ENCODE results near the gene LCN6. TPM values are rescaled to one million over a fixed set of nuclear protein-coding genes. Genes with fewer than 3 reads are reported as not detected.
A peak's percentile ranks its signal among the peaks of the same experiment; 100 is the strongest.

Gene LCN6
- total RNA-seq, 4 donors from 2014 or later, result 1.1 to 2.9 TPM; not detected in 2

- in situ Hi-C loops (cut with MboI; ENCODE audit: low pct_ligation_motif_present in 1 of 4, low pct_unique_long_range_greater_than_20kb in 1 of 4, low sequenced_read_pairs in 3 of 4), result no loop called here
- H3K36me3 ChIP-seq, result peaks cover 0 to 8% (median 2%) of the 10 kb centered on the region in 4 donors
- WGBS, 2 donors (ENCODE audit: low coverage in 1 of 2), result 93% methylated on average over 8 of the region's 8 CpGs; no CpG with 5 or more reads in 1 of the 2 donors
- no peak overlapping the region for H3K27ac ChIP-seq
- intact Hi-C loops (cut with DNase I; ENCODE audit: low total_unique reads), result loop anchor here (5.0 kb wide), 1 partner anchor 43 kb away; the partner anchor contains the start of gene AGPAT2
- TF ChIP-seq POLR2AphosphoS5 (IDR thresholded peaks at IDR 0.05) (no peak), POLR2A (IDR thresholded peaks at IDR 0.05) (no peak), CTCF (IDR thresholded peaks at IDR 0.05) (no peak), EP300 (IDR thresholded peaks at IDR 0.05; ENCODE audit: low read depth) (no peak)
- H3K27me3 ChIP-seq, result no peaks in the 10 kb centered on the region
- H3K4me1 ChIP-seq, result peaks cover 15 to 34% (median 27%) of the 10 kb centered on the region in 4 donors
- H3K9me3 ChIP-seq, result no peaks in the 10 kb centered on the region
- no peak for DNase-seq
- no peak overlapping the region for H3K4me3 ChIP-seq
Observed at GRCh38 chr9:136729926-136730325, 18.4 kb downstream of the LCN6 start.

GRCh38 chr9:136729144-136729543, 19.2 kb downstream of the LCN6 start:
- in situ Hi-C loops (cut with MboI; ENCODE audit: low pct_ligation_motif_present in 1 of 4, low pct_unique_long_range_greater_than_20kb in 1 of 4, low sequenced_read_pairs in 3 of 4), result no loop called here
- TF ChIP-seq CTCF (IDR thresholded peaks at IDR 0.05) (no peak), POLR2AphosphoS5 (IDR thresholded peaks at IDR 0.05) (no peak), EP300 (IDR thresholded peaks at IDR 0.05; ENCODE audit: low read depth) (no peak), POLR2A (IDR thresholded peaks at IDR 0.05) (no peak)
- Histone ChIP-seq H3K27ac (peak overlapping the region in 1 of 4 donors; percentile 85), H3K36me3 (peaks cover 0 to 13% (median 4%) of the 10 kb centered on the region in 4 donors), H3K4me1 (peaks cover 15 to 34% (median 27%) of the 10 kb centered on the region in 4 donors), H3K4me3 (peak overlapping the region in 2 of 4 donors; percentile 65 to 90), H3K9me3 (no peaks in the 10 kb centered on the region), H3K27me3 (no peaks in the 10 kb centered on the region)
- WGBS, 2 donors (ENCODE audit: low coverage in 1 of 2), result 78% methylated on average over 7 of the region's 7 CpGs; no CpG with 5 or more reads in 1 of the 2 donors
- no peak for DNase-seq
- intact Hi-C loops (cut with DNase I; ENCODE audit: low total_unique reads), result loop anchor here (5.0 kb wide), 1 partner anchor 42 kb away; the partner anchor contains the start of gene AGPAT2

- no peaks in the 10 kb centered on the region for H3K9me3 ChIP-seq
- in situ Hi-C loops (cut with MboI; ENCODE audit: low pct_ligation_motif_present in 1 of 4, low pct_unique_long_range_greater_than_20kb in 1 of 4, low sequenced_read_pairs in 3 of 4), result no loop called here
- peak overlapping the region; percentile 80 to 86 (median 84) for H3K27ac ChIP-seq
- H3K4me1 ChIP-seq, result peaks cover 15 to 34% (median 27%) of the 10 kb centered on the region in 4 donors
- H3K4me3 ChIP-seq, result peak overlapping the region; percentile 14 to 90 (median 68)
- intact Hi-C loops (cut with DNase I; ENCODE audit: low total_unique reads), result loop anchor here (5.0 kb wide), 1 partner anchor 41 kb away; the partner anchor contains the start of gene AGPAT2
- H3K27me3 ChIP-seq, result no peaks in the 10 kb centered on the region
- H3K36me3 ChIP-seq, result peaks cover 0 to 15% (median 6%) of the 10 kb centered on the region in 4 donors
- 1% methylated on average over 43 of the region's 53 CpGs; no CpG with 5 or more reads in 1 of the 2 donors for WGBS, 2 donors (ENCODE audit: low coverage in 1 of 2)
- TF ChIP-seq EP300 (IDR thresholded peaks at IDR 0.05; ENCODE audit: low read depth), result no peak
- peak; percentile 31 for DNase-seq
Observed at GRCh38 chr9:136728548-136729123, 19.7 kb downstream of the LCN6 start.

GRCh38 chr9:136728080-136728547, 20.2 kb downstream of the LCN6 start:
- Histone ChIP-seq H3K27me3 (no peaks in the 10 kb centered on the region), H3K4me1 (peaks cover 15 to 34% (median 27%) of the 10 kb centered on the region in 4 donors), H3K36me3 (peaks cover 0 to 20% (median 9%) of the 10 kb centered on the region in 4 donors), H3K27ac (peak overlapping the region; percentile 80 to 86 (median 84)), H3K9me3 (no peaks in the 10 kb centered on the region), H3K4me3 (peak overlapping the region; percentile 65 to 90 (median 70))
- in situ Hi-C loops (cut with MboI; ENCODE audit: low pct_ligation_motif_present in 1 of 4, low pct_unique_long_range_greater_than_20kb in 1 of 4, low sequenced_read_pairs in 3 of 4) (no loop called here), intact Hi-C loops (cut with DNase I; ENCODE audit: low total_unique reads) (loop anchor here (5.0 kb wide), 1 partner anchor 41 kb away; the partner anchor contains the start of gene AGPAT2)
- TF ChIP-seq POLR2AphosphoS5 (IDR thresholded peaks at IDR 0.05) (peak; percentile 99 to 100 (median 100)), EP300 (IDR thresholded peaks at IDR 0.05; ENCODE audit: low read depth) (no peak), POLR2A (IDR thresholded peaks at IDR 0.05) (peak; percentile 99), CTCF (IDR thresholded peaks at IDR 0.05) (peak; percentile 77 to 95 (median 87))
- 1% methylated on average over 35 of the region's 66 CpGs; no CpG with 5 or more reads in 1 of the 2 donors for WGBS, 2 donors (ENCODE audit: low coverage in 1 of 2)
- peak; percentile 92 for DNase-seq

Measured in transverse colon (tissue), 4 donors.